Breast epithelium (tissue), 3 donors: ENCODE results near the gene TESK2.

Source experiments
- CTCF ChIP-seq, 3 donors: fragments of 450-650 bp; IDR thresholded peaks; one replicate each; pipeline ENCODE4 v1.5.1; 2016 to 2017; ENCODE audit warnings: antibody characterized with exemption in 3 of 3, mild to moderate bottlenecking in 3 of 3, moderate library complexity in 3 of 3
- POLR2A ChIP-seq: fragments of 450-650 bp; IDR thresholded peaks from one replicate; pipeline ENCODE4 v1.6.1; 2016; ENCODE audit warnings: antibody characterized with exemption, mild to moderate bottlenecking, moderate library complexity

- TF ChIP-seq POLR2A: no peak
- no peak for TF ChIP-seq CTCF (IDR thresholded peaks at IDR 0.05)
Observed at GRCh38 chr1:45454464-45454863, 36.5 kb downstream of the TESK2 start.
